EH (cell line): ENCODE data around the gene MLST8.

Experiments used
- DNase-seq: peaks from one replicate; pipeline ENCODE4 v3.0.0-alpha.2; 2015; ENCODE audit warnings: low read depth

Gene MLST8

GRCh38 chr16:2205104-2205966 is at the start of gene MLST8:
MLST8 (plus strand) TSS chr16:2205454; CDS start chr16:2206086, 632 bp downstream.
- DNase-seq: peak; percentile 84

- peak; percentile 79 for DNase-seq
Observed at GRCh38 chr16:2155977-2156848, 49.0 kb upstream of the MLST8 start.

- DNase-seq: no peak
Observed at GRCh38 chr16:2156849-2157224, 48.4 kb upstream of the MLST8 start.

GRCh38 chr16:2157480-2158261 is 47.6 kb upstream of the MLST8 start:
- no peak for DNase-seq

GRCh38 chr16:2158262-2158638 is 47.0 kb upstream of the MLST8 start:
- no peak for DNase-seq

- DNase-seq: no peak
Observed at GRCh38 chr16:2159175-2159838, 45.9 kb upstream of the MLST8 start.

- DNase-seq: peak; percentile 43
Observed at GRCh38 chr16:2160915-2161551, 44.2 kb upstream of the MLST8 start.

- no peak for DNase-seq
Observed at GRCh38 chr16:2161911-2162310, 43.3 kb upstream of the MLST8 start.

- DNase-seq: no peak
Observed at GRCh38 chr16:2162676-2163118, 42.6 kb upstream of the MLST8 start.

GRCh38 chr16:2163211-2163881 is 41.9 kb upstream of the MLST8 start:
- no peak for DNase-seq

GRCh38 chr16:2165861-2166260 is 39.4 kb upstream of the MLST8 start:
- DNase-seq: no peak

GRCh38 chr16:2166263-2167067 is 38.8 kb upstream of the MLST8 start:
- no peak for DNase-seq

- DNase-seq: no peak
Observed at GRCh38 chr16:2167068-2167638, 38.1 kb upstream of the MLST8 start.

- no peak for DNase-seq
Observed at GRCh38 chr16:2170080-2170479, 35.2 kb upstream of the MLST8 start.

GRCh38 chr16:2170587-2171435 is 34.4 kb upstream of the MLST8 start:
- no peak for DNase-seq

- no peak for DNase-seq
Observed at GRCh38 chr16:2171601-2172178, 33.6 kb upstream of the MLST8 start.

GRCh38 chr16:2172688-2173335 is 32.4 kb upstream of the MLST8 start:
- no peak for DNase-seq

GRCh38 chr16:2173366-2173765 is 31.9 kb upstream of the MLST8 start:
- DNase-seq: no peak
